ENCODE measurements around the gene DBR1.

The DBR1 gene

DNA sequence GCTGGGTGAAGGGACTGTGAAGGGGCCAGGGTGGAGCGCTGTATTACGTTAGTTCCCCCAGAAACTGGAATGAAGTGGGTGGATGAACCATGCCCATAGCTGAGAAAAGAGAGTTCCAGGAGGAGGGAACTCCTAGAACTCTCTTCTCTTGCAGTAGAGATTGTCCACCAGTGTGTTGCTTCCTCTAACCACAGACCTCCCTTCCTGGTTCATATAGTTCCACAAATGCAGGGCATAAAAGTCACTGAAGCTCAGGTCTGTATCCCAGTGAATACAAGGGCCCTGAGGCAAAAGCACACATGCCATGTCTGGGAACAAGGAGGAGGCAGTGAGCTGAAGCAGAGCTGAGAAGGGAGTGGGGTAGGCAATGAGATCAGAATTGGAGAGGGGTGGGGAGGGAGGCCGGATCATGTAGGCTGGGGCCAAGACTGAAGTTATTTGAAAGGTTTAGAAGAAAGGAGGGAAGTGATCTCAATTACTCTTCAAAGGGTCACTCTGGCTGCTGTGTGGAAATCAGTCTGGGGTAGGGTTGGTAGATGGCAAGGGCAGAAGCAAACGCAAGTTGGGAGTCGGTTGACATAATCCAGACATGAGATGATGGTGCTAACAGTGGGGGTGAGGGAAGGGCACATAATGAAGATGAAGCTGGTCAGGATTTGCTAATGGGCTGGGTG lies 49.0 kb downstream of the DBR1 start:
- TF ChIP-seq, protein P1, sequence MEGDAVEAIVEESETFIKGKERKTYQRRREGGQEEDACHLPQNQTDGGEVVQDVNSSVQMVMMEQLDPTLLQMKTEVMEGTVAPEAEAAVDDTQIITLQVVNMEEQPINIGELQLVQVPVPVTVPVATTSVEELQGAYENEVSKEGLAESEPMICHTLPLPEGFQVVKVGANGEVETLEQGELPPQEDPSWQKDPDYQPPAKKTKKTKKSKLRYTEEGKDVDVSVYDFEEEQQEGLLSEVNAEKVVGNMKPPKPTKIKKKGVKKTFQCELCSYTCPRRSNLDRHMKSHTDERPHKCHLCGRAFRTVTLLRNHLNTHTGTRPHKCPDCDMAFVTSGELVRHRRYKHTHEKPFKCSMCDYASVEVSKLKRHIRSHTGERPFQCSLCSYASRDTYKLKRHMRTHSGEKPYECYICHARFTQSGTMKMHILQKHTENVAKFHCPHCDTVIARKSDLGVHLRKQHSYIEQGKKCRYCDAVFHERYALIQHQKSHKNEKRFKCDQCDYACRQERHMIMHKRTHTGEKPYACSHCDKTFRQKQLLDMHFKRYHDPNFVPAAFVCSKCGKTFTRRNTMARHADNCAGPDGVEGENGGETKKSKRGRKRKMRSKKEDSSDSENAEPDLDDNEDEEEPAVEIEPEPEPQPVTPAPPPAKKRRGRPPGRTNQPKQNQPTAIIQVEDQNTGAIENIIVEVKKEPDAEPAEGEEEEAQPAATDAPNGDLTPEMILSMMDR (IDR thresholded peaks at IDR 0.05; ENCODE audit: low read length, missing control alignments), result no peak
- H3K4me3 ChIP-seq (replicated peaks; ENCODE audit: low read depth, low read length), result no peak overlapping the region
- peak; percentile 44 for DNase-seq (ENCODE audit: low read depth)

DNA sequence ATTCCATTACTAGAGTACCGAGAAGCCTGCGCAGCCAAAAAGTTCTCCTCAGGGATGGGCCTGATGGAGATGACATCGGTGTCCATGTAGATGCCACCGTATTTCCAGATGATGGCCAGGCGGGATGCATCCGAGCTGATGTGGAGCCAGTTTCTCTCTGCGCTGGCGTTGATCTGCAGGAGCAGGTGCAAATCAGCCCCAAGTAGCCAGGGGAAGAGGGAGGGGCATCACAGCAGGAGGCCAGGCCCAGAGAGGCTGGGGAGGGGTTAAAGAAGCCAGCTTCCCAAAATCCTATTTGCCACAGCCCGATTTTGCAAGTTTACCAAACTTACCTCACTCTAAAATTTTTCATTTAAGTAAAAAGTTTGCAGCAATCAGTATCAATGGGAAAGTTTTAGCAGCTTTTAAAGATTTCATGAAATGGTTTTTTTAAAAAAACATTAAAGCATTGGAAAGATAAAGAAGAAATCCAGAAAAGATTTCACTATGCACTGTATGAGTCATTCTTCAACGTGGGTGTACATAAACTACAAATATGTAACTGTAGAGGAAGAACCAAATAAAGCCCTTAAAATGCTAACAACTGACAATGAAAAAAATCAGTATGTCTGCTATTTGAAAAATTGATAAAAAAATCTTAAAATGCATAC lies 49.9 kb downstream of the DBR1 start:
- DNase-seq (ENCODE audit: low read depth), result peak; percentile 66
- H3K4me3 ChIP-seq (replicated peaks; ENCODE audit: low read depth, low read length), result no peak overlapping the region
- TF ChIP-seq, protein P1 (IDR thresholded peaks at IDR 0.05; ENCODE audit: low read length, missing control alignments), result no peak

DNA sequence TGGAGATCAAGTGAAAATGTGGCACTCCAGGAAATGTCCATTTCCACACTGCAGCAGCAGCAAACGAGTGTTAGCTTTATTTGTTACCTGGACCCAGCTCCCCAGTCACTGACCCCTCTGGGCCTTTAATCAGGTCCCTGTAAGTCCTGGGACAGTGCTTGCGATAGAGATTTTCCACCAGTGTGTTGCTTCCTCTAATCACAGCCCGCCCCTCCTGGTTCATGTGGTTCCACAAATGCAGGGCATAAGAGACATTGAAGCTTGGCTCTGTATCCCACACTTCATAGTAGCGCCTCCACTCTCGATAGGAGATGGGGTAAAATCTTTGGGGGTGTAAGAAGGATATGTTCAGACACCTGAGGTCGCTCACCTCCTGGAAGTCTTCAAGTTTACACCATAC lies 50.5 kb downstream of the DBR1 start:
- no peak overlapping the region for H3K4me3 ChIP-seq (replicated peaks; ENCODE audit: low read depth, low read length)
- TF ChIP-seq, protein P1 (IDR thresholded peaks at IDR 0.05; ENCODE audit: low read length, missing control alignments), result no peak
- DNase-seq (ENCODE audit: low read depth), result no peak

DNA sequence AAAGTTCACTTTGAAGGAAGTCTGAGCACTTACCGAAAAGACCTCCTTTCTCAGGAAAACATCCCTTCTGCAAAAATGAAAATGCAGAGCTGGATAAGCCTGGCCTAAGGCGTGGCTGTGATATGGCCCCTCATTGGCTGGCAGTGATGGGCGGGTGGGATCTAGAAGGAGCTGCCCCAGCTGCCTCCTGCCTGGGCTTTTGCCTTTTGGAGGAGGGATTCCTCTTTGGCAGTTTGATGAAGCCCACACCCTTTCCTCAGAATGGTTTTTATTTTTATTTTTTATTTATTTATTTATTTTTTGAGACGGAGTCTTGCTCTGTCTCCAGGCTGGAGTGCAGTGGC lies 55.3 kb downstream of the DBR1 start:
- DNase-seq (ENCODE audit: low read depth), result no peak
- TF ChIP-seq, protein P1 (IDR thresholded peaks at IDR 0.05; ENCODE audit: low read length, missing control alignments), result no peak
- no peak overlapping the region for H3K4me3 ChIP-seq (replicated peaks; ENCODE audit: low read depth, low read length)

DNA sequence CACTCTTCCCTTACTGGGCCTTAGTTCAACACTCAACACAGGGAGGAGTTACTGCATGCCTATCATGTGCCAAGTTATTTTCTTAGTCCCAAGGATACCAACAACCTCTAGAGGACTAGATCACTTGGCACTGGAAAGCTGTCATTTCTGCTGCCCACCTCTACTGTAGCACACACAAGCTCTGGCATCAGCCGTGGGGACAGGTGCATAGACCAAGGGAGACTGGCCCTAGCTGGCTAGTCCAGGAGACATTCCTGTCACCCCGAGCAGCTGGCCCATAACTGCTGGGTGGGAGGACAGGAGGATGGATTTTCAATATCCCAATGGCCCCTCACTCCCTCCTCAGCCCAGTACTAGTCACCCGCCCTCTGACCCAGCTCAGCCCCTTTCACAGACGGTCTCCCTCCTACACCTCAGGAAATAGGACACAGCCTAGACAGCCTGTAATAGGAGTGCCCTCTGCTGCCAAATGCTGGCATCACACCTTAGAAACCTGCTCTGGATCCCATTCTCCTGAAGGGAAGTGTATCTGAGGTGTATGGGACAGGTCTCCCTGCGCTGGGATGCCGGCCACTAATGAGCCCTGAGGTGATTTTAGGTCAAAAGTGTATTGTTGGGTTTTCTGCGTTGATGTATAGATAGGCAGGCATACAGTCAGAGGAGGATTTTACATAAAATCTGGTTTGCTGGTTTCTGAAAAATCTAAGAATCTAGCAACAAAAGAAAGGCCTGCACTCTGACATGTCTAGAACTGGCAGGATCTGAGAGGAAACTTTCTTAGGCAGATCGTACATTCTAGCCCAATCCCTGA lies 55.9 kb downstream of the DBR1 start:
- no peak overlapping the region for H3K4me3 ChIP-seq (replicated peaks; ENCODE audit: low read depth, low read length)
- DNase-seq (ENCODE audit: low read depth), result peak; percentile 79
- TF ChIP-seq, protein P1 (IDR thresholded peaks at IDR 0.05; ENCODE audit: low read length, missing control alignments), result peak; percentile 98

DNA sequence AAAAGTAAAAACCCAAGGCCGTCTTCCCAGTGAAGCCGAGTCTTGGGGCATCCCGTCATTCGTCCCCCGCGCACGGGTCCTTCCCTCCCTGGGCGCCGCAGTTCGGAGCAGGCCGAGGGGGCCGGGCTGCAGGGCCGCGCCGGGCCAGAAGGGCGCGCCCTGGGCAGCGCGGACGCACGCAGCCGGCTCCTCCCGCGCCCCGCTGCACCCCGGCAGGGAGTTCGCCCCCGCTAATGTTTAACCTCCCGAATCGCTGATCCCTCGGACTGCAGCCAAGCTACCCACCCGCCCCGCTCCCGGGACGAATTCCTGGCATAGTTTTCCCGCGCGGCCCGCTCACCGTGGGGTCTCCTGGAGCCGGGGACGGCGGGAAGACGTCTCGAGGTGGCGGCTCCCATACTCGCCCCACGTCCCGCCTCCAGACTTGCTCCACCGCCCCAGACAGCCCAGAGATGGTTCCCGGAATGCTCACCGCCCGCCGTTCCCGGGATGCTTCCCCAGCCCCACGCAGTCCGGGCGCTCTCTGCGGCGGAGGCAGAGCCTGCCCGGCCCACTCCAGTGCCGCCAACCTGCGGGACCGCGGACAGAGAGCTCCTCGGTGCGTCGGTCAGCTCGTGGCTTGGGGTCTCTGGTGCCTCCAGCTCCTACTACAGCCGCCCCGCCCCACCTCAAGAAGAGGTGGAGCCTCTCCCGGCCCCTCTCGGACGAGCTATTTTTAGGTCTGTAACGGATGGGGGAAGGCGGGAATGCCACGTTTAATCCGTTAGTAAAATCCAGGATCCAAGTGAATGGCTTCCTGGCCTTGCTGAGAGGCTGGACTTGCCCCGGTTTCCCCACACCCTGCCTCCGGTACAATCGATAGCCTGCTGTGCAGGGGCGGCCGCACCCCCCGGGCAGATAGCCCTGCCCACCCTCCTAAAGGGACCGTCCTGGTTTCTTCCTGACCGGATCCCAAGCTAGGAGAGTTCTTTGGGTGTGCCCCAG lies 59.4 kb downstream of the DBR1 start, which contains the start of gene DZIP1L:
TSS of gene DZIP1L (minus strand) at position 621 of the 984 bp plus-strand sequence. CDS start 11,637 bp downstream, outside the sequence.
- peak within 1 kb of the TSS; percentile 76 for H3K4me3 ChIP-seq (replicated peaks; ENCODE audit: low read depth, low read length)
- TF ChIP-seq, protein P1 (IDR thresholded peaks at IDR 0.05; ENCODE audit: low read length, missing control alignments), result no peak
- peak; percentile 66 for DNase-seq (ENCODE audit: low read depth)
